Body of pancreas (tissue), 4 donors: ENCODE data around the gene IGSF3.

ENCODE experiments used
- CTCF ChIP-seq, 7 experiments: fragments of 450-650 bp in 4 of 7; fragments of 200-600 bp in 3 of 7; sonication (generic) in 3 of 7; IDR thresholded peaks; one replicate each; pipeline ENCODE4 v1.5.1; 2016 to 2019; ENCODE audit warnings: antibody characterized with exemption in 7 of 7
- POLR2A ChIP-seq, 3 donors: fragments of 450-650 bp; IDR thresholded peaks; one replicate each; pipeline ENCODE4 v1.6.1; 2016; ENCODE audit warnings: antibody characterized with exemption in 3 of 3, mild to moderate bottlenecking in 2 of 3

GRCh38 chr1:116692879-116693278 lies 25.3 kb upstream of the IGSF3 start:
- TF ChIP-seq CTCF (IDR thresholded peaks at IDR 0.05) (no peak), POLR2A (IDR thresholded peaks at IDR 0.05) (no peak)
